ENCODE results near the gene CCDC87.

- no peak for TF ChIP-seq CTCF (IDR thresholded peaks at IDR 0.05)
- no peak for TF ChIP-seq POLR2AphosphoS5 (IDR thresholded peaks at IDR 0.05; ENCODE audit: low read depth, low read length)
- no peak for TF ChIP-seq SIN3A (IDR thresholded peaks at IDR 0.05; ENCODE audit: borderline replicate concordance, insufficient read depth, low read depth, low read length)
- TF ChIP-seq, protein P1, sequence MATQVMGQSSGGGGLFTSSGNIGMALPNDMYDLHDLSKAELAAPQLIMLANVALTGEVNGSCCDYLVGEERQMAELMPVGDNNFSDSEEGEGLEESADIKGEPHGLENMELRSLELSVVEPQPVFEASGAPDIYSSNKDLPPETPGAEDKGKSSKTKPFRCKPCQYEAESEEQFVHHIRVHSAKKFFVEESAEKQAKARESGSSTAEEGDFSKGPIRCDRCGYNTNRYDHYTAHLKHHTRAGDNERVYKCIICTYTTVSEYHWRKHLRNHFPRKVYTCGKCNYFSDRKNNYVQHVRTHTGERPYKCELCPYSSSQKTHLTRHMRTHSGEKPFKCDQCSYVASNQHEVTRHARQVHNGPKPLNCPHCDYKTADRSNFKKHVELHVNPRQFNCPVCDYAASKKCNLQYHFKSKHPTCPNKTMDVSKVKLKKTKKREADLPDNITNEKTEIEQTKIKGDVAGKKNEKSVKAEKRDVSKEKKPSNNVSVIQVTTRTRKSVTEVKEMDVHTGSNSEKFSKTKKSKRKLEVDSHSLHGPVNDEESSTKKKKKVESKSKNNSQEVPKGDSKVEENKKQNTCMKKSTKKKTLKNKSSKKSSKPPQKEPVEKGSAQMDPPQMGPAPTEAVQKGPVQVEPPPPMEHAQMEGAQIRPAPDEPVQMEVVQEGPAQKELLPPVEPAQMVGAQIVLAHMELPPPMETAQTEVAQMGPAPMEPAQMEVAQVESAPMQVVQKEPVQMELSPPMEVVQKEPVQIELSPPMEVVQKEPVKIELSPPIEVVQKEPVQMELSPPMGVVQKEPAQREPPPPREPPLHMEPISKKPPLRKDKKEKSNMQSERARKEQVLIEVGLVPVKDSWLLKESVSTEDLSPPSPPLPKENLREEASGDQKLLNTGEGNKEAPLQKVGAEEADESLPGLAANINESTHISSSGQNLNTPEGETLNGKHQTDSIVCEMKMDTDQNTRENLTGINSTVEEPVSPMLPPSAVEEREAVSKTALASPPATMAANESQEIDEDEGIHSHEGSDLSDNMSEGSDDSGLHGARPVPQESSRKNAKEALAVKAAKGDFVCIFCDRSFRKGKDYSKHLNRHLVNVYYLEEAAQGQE (IDR thresholded peaks at IDR 0.05; ENCODE audit: insufficient read depth in 1 of 2, low read depth in 2 of 2, low read length in 1 of 2): no peak
- TF ChIP-seq TCF7L2 (IDR thresholded peaks at IDR 0.05; ENCODE audit: low read depth, low read length): no peak
Measured at GRCh38 chr11:66563832-66564231, 29.0 kb downstream of the CCDC87 start.

All from Panc1 (cell line).